Lower leg skin (tissue), 3 donors: Measurements from ENCODE around the gene DGKI.

Experiments used
- CTCF ChIP-seq, 3 donors: fragments of 450-650 bp; IDR thresholded peaks; one replicate each; pipeline ENCODE4 v1.5.1; 2016; ENCODE audit warnings: antibody characterized with exemption in 3 of 3, mild to moderate bottlenecking in 3 of 3, moderate library complexity in 2 of 3
- POLR2A ChIP-seq, 2 donors: fragments of 450-650 bp; IDR thresholded peaks; one replicate each; pipeline ENCODE4 v1.6.1; 2016 to 2017; ENCODE audit warnings: antibody characterized with exemption in 2 of 2, mild to moderate bottlenecking in 1 of 2, moderate library complexity in 1 of 2

- TF ChIP-seq POLR2A (IDR thresholded peaks at IDR 0.05) (no peak), CTCF (IDR thresholded peaks at IDR 0.05) (no peak)
Observed at GRCh38 chr7:137354961-137355360, 491.8 kb downstream of the DGKI start.
